ENCODE data around the gene CYFIP2. TPM values are rescaled to one million over a fixed set of nuclear protein-coding genes. Genes with fewer than 3 reads are reported as not detected.

The CYFIP2 gene
- total and polyA plus RNA-seq, 2 of the 8 experiments (the other 6 are each of a cell fraction or from before 2014, with no cell fraction given) = 45.1 to 80.6 TPM

- no peak for TF ChIP-seq CHD7 (IDR thresholded peaks at IDR 0.05; ENCODE audit: insufficient replicate concordance, low read length)
- TF ChIP-seq TAF1 (IDR thresholded peaks at IDR 0.05; ENCODE audit: low read depth, low read length) = no peak
- TF ChIP-seq SP4 (IDR thresholded peaks at IDR 0.05; ENCODE audit: low read length) = no peak
- TF ChIP-seq SIN3A (conservative IDR thresholded peaks at IDR 0.05 in 1 of 2, IDR thresholded peaks at IDR 0.05 in 1 of 2; ENCODE audit: low read depth in 1 of 2, low read length in 2 of 2) = no peak
- TF ChIP-seq SP2 (IDR thresholded peaks at IDR 0.05; ENCODE audit: low read length) = no peak
- TF ChIP-seq RAD21 (IDR thresholded peaks at IDR 0.05 in 1 of 2, conservative IDR thresholded peaks at IDR 0.05 in 1 of 2; ENCODE audit: low read depth in 2 of 2, low read length in 2 of 2) = no peak
- TF ChIP-seq ATF2 (IDR thresholded peaks at IDR 0.05; ENCODE audit: low read length) = no peak
- no peak for TF ChIP-seq TEAD4 (IDR thresholded peaks at IDR 0.05; ENCODE audit: low read depth, low read length)
- TF ChIP-seq RXRA (IDR thresholded peaks at IDR 0.05; ENCODE audit: insufficient read depth, low read depth, low read length) = no peak
Measured at GRCh38 chr5:157443041-157443549, 177.2 kb downstream of the CYFIP2 start (continued).

Data from H1 (cell line).